ENCODE results near the gene MAPK8.

DNA sequence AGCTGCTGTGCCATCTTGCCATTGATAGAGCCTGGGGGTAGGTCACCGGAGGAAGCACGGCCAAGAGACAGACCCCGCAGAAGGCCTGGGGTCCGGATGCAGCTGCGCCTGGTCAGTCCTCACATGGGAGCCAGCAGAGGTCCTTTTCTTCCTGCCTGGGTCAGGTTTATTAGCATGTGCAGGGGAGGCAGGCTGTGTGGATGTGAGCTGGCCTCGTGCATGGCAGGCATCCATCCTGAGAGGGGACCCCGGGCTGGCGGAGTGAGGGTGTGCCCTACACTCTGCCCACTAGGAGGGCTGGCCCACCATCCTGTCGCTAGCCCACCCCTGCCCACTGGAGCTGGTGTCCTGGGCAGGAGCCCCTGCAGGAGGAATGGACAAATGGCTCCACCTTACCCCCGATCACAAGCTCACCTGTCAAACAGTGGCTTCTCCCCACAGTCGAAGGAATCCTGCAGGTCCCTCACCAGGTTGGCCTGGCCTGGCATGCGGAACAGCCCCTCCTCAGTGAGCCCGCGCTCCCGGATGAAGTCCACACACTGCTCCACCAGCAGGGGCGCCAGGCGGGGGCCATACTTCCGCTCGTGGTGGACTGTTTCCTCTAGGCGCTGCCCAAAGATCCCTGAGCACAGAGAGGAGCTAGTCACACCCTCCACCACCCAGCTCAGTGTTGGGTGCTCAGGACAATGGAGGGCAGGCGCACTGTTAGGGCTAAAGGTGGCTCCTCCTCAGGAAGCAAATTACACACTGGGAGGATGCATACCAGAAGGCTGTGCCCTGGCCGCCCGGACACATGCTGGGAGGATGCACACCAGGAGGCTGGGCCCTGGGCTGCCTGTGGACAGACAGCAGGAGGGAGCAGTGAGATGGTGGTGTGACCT lies 153.0 kb downstream of the MAPK8 start:
- TF ChIP-seq, protein P1, sequence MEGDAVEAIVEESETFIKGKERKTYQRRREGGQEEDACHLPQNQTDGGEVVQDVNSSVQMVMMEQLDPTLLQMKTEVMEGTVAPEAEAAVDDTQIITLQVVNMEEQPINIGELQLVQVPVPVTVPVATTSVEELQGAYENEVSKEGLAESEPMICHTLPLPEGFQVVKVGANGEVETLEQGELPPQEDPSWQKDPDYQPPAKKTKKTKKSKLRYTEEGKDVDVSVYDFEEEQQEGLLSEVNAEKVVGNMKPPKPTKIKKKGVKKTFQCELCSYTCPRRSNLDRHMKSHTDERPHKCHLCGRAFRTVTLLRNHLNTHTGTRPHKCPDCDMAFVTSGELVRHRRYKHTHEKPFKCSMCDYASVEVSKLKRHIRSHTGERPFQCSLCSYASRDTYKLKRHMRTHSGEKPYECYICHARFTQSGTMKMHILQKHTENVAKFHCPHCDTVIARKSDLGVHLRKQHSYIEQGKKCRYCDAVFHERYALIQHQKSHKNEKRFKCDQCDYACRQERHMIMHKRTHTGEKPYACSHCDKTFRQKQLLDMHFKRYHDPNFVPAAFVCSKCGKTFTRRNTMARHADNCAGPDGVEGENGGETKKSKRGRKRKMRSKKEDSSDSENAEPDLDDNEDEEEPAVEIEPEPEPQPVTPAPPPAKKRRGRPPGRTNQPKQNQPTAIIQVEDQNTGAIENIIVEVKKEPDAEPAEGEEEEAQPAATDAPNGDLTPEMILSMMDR (IDR thresholded peaks at IDR 0.05): no peak
- no peak for TF ChIP-seq POLR2A (IDR thresholded peaks at IDR 0.05)
- TF ChIP-seq POLR2AphosphoS5 (IDR thresholded peaks at IDR 0.05): no peak
